Measurements from ENCODE around the gene IGFALS.

The IGFALS gene

DNA sequence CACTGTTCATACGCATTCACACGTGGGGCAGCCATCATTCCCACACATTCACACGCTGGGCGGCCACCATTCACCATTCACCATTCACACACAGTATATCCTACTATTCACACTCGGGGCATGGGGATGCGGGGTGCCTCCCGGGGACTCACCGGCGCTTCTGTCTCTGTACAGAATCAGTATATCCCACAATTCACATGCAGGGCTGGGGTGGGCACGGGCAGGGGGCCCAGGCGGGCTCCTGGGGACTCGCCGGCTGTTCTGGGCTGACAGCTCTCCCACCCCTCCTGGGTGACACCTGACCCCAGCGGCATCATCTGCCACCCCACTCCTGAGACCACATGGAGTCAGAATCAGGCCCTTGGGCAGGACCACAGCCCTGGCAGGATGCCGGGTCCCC is 31.8 kb downstream of the IGFALS start:
- no peaks in the 10 kb centered on the region for H3K36me3 ChIP-seq (ENCODE audit: low read length)
- no peaks in the 10 kb centered on the region for H3K9me2 ChIP-seq (replicated peaks; ENCODE audit: insufficient read depth, low read length)
- TF ChIP-seq, protein P1, sequence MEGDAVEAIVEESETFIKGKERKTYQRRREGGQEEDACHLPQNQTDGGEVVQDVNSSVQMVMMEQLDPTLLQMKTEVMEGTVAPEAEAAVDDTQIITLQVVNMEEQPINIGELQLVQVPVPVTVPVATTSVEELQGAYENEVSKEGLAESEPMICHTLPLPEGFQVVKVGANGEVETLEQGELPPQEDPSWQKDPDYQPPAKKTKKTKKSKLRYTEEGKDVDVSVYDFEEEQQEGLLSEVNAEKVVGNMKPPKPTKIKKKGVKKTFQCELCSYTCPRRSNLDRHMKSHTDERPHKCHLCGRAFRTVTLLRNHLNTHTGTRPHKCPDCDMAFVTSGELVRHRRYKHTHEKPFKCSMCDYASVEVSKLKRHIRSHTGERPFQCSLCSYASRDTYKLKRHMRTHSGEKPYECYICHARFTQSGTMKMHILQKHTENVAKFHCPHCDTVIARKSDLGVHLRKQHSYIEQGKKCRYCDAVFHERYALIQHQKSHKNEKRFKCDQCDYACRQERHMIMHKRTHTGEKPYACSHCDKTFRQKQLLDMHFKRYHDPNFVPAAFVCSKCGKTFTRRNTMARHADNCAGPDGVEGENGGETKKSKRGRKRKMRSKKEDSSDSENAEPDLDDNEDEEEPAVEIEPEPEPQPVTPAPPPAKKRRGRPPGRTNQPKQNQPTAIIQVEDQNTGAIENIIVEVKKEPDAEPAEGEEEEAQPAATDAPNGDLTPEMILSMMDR (IDR thresholded peaks at IDR 0.05; ENCODE audit: insufficient read depth, low read length, poor library complexity, severe bottlenecking): no peak
- no peak for TF ChIP-seq EZH2phosphoT487 (conservative IDR thresholded peaks at IDR 0.05; ENCODE audit: low read length)
- H3K9me3 ChIP-seq (ENCODE audit: insufficient read depth, low read length): no peaks in the 10 kb centered on the region
- H3K27me3 ChIP-seq (ENCODE audit: low read length): no peaks in the 10 kb centered on the region
- H2AFZ ChIP-seq (ENCODE audit: low read depth, low read length, severe bottlenecking): no peak overlapping the region
- H3K79me2 ChIP-seq (ENCODE audit: insufficient read depth, low read length): no peaks in the 10 kb centered on the region
- H3K4me3 ChIP-seq (ENCODE audit: insufficient read depth, low read length, poor library complexity, severe bottlenecking): no peak overlapping the region
- H3K9ac ChIP-seq (ENCODE audit: low read length): no peak overlapping the region
- H3F3A ChIP-seq (ENCODE audit: insufficient read depth): no peaks in the 10 kb centered on the region
- no peaks in the 10 kb centered on the region for H4K20me1 ChIP-seq (ENCODE audit: low read depth, low read length)
- H3K4me2 ChIP-seq (ENCODE audit: low read depth, low read length, poor library complexity, severe bottlenecking): no peak overlapping the region
- H3K27ac ChIP-seq (ENCODE audit: low read depth, low read length): no peak overlapping the region

DNA sequence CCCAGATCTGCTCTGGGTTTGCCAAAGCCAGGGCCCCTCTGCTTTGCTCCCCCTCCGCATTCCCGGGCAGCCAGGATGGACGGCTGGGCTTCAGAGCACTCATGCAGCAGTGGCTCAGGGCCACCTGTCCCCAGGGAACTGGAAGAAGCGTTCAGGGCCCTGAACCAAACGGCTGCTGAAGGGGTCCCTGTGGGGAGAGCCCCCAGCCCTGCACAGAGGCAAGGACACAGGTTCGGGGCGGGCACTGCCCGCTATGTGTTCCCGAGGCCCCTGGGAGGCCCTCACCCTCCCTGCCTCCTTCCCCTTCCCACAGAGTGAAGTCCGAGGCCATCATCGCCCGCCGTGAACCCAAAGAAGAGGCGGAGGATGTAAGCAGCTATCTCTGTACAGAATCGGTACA is 32.6 kb downstream of the IGFALS start:
- Histone ChIP-seq H3K9me2 (replicated peaks; ENCODE audit: insufficient read depth, low read length) (no peaks in the 10 kb centered on the region), H4K20me1 (ENCODE audit: low read depth, low read length) (no peaks in the 10 kb centered on the region), H3K4me2 (ENCODE audit: low read depth, low read length, poor library complexity, severe bottlenecking) (no peak overlapping the region), H3K4me3 (ENCODE audit: insufficient read depth, low read length, poor library complexity, severe bottlenecking) (no peak overlapping the region), H3F3A (ENCODE audit: insufficient read depth) (no peaks in the 10 kb centered on the region), H3K36me3 (ENCODE audit: low read length) (no peaks in the 10 kb centered on the region), H3K27ac (ENCODE audit: low read depth, low read length) (no peak overlapping the region), H3K79me2 (ENCODE audit: insufficient read depth, low read length) (no peaks in the 10 kb centered on the region), H3K9me3 (ENCODE audit: insufficient read depth, low read length) (no peaks in the 10 kb centered on the region), H3K27me3 (ENCODE audit: low read length) (no peaks in the 10 kb centered on the region), H3K9ac (ENCODE audit: low read length) (no peak overlapping the region), H2AFZ (ENCODE audit: low read depth, low read length, severe bottlenecking) (no peak overlapping the region)
- TF ChIP-seq, protein P1 (IDR thresholded peaks at IDR 0.05; ENCODE audit: insufficient read depth, low read length, poor library complexity, severe bottlenecking): no peak
- no peak for TF ChIP-seq EZH2phosphoT487 (conservative IDR thresholded peaks at IDR 0.05; ENCODE audit: low read length)

DNA sequence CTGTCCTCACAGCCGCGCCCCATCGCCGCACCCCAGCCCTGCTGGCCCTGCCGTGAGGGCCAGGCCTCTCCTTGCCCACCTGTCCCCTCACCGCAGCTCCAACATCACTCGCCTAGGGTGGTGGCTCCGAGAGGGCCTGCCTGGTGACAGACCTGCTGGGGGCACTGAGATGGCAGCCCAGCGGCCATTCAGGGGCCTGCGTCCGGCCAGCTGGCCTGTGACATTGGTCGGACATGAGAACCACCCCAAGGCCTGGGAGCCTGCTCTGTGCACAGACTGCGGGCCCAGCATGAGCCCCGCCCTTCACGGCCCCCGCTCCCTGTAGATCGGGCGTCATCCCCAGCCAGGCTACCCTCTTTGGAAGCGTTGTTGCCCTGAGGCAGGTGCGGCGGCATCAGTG is 34.0 kb downstream of the IGFALS start:
- TF ChIP-seq, protein P1 (IDR thresholded peaks at IDR 0.05; ENCODE audit: insufficient read depth, low read length, poor library complexity, severe bottlenecking): no peak
- TF ChIP-seq EZH2phosphoT487 (conservative IDR thresholded peaks at IDR 0.05; ENCODE audit: low read length): no peak
- Histone ChIP-seq H2AFZ (ENCODE audit: low read depth, low read length, severe bottlenecking) (no peak overlapping the region), H3K27me3 (ENCODE audit: low read length) (no peaks in the 10 kb centered on the region), H3K79me2 (ENCODE audit: insufficient read depth, low read length) (no peaks in the 10 kb centered on the region), H3F3A (ENCODE audit: insufficient read depth) (no peaks in the 10 kb centered on the region), H3K36me3 (ENCODE audit: low read length) (no peaks in the 10 kb centered on the region), H3K27ac (ENCODE audit: low read depth, low read length) (no peak overlapping the region), H3K4me3 (ENCODE audit: insufficient read depth, low read length, poor library complexity, severe bottlenecking) (no peak overlapping the region), H3K9me3 (ENCODE audit: insufficient read depth, low read length) (no peaks in the 10 kb centered on the region), H4K20me1 (ENCODE audit: low read depth, low read length) (no peaks in the 10 kb centered on the region), H3K4me2 (ENCODE audit: low read depth, low read length, poor library complexity, severe bottlenecking) (no peak overlapping the region), H3K9me2 (replicated peaks; ENCODE audit: insufficient read depth, low read length) (no peaks in the 10 kb centered on the region), H3K9ac (ENCODE audit: low read length) (no peak overlapping the region)
